Smooth muscle cell of the umbilical artery (primary cell): ENCODE data around the gene ZNF318. TPM values are rescaled to one million over a fixed set of nuclear protein-coding genes. Genes with fewer than 3 reads are reported as not detected.

ENCODE experiments used
- total RNA-seq: library from RNA; depleted of rRNA; stranded (reverse); fragments of >200 nt; gene quantifications from 2 replicates; pipeline ENCODE4 v1.2.3, GENCODE V29; 2014

Gene ZNF318
- total RNA-seq: 6.5 and 9.1 TPM in 2 replicates

GRCh38 chr6:43369174-43370002 lies at the start of gene ZNF318:
Gene ZNF318, minus strand, starts transcription at chr6:43369647. Its CDS starts 282 bp downstream, at chr6:43369365.

GRCh38 chr6:43308101-43308989 lies 61.1 kb downstream of the ZNF318 start, which contains the start of gene CRIP3:
Gene CRIP3, minus strand, starts transcription at chr6:43308826. Its CDS starts 34 bp downstream, at chr6:43308792.

GRCh38 chr6:43297644-43298564 lies 71.5 kb downstream of the ZNF318 start, which contains the start of gene SLC22A7:
Gene SLC22A7, plus strand, starts transcription at chr6:43298260. Its CDS starts 99 bp downstream, at chr6:43298359.

Other genes with a start within 250 kb of the ZNF318 start
- 22.6 and 28.9 TPM in 2 replicates for gene SRF, start 198.4 kb downstream of the ZNF318 start, total RNA-seq
- gene CUL9, start 187.5 kb downstream of the ZNF318 start, total RNA-seq: 29.1 and 38.4 TPM in 2 replicates
- 26.3 and 26.7 TPM in 2 replicates for gene DNPH1, start 140.2 kb downstream of the ZNF318 start, total RNA-seq
- gene TTBK1, start 126.2 kb downstream of the ZNF318 start, total RNA-seq: under 0.01 and 0.05 TPM in 2 replicates
- gene SLC22A7, start 71.4 kb downstream of the ZNF318 start, total RNA-seq: not detected in 2 replicates
- not detected in 2 replicates for gene CRIP3, start 60.8 kb downstream of the ZNF318 start, total RNA-seq
- 23.2 and 37.5 TPM in 2 replicates for gene ABCC10, start 57.9 kb upstream of the ZNF318 start, total RNA-seq
- 0.30 and 1.6 TPM in 2 replicates for gene DLK2, start 85.9 kb upstream of the ZNF318 start, total RNA-seq
- gene TJAP1, start 107.9 kb upstream of the ZNF318 start, total RNA-seq: 7.4 and 17.7 TPM in 2 replicates
- gene LRRC73, start 140.7 kb upstream of the ZNF318 start, total RNA-seq: 0.30 and 0.46 TPM in 2 replicates
- gene YIPF3, start 147.3 kb upstream of the ZNF318 start, total RNA-seq: 119 and 120 TPM in 2 replicates
- gene POLR1C, start 147.4 kb upstream of the ZNF318 start, total RNA-seq: 23.4 and 24.6 TPM in 2 replicates
- 25.5 and 40.0 TPM in 2 replicates for gene XPO5, start 206.4 kb upstream of the ZNF318 start, total RNA-seq
- gene POLH, start 206.5 kb upstream of the ZNF318 start, total RNA-seq: 27.6 and 47.4 TPM in 2 replicates